Measurements from ENCODE around the gene SFT2D2. TPM values are rescaled to one million over a fixed set of nuclear protein-coding genes. Genes with fewer than 3 reads are reported as not detected.

SFT2D2 gene
- total and polyA plus RNA-seq, 2 of the 8 experiments (the other 6 are each of a cell fraction or from before 2014, with no cell fraction given): 9.0 to 29.0 TPM

GRCh38 chr1:168180148-168180524 lies 45.7 kb upstream of the SFT2D2 start (continued):
- TF ChIP-seq CHD7 (IDR thresholded peaks at IDR 0.05; ENCODE audit: insufficient replicate concordance, low read length) (no peak), CBX5 (IDR thresholded peaks at IDR 0.05; ENCODE audit: low read depth, low read length) (no peak), SAP30 (IDR thresholded peaks at IDR 0.05; ENCODE audit: insufficient read depth, insufficient replicate concordance, low read length) (no peak), EZH2 (IDR thresholded peaks at IDR 0.05; ENCODE audit: low read depth, low read length, severe bottlenecking) (no peak), SIX5 (IDR thresholded peaks at IDR 0.05; ENCODE audit: low read depth, low read length) (no peak), USF2 (IDR thresholded peaks at IDR 0.05; ENCODE audit: low read length) (no peak), GABPA (IDR thresholded peaks at IDR 0.05; ENCODE audit: borderline replicate concordance, insufficient read depth, low read length) (no peak), FOSL1 (IDR thresholded peaks at IDR 0.05; ENCODE audit: insufficient read depth, low read depth, low read length) (no peak), SIRT6 (IDR thresholded peaks at IDR 0.05; ENCODE audit: low read length) (no peak), SIN3A (conservative IDR thresholded peaks at IDR 0.05 in 1 of 2, IDR thresholded peaks at IDR 0.05 in 1 of 2; ENCODE audit: low read depth in 1 of 2, low read length in 2 of 2) (no peak)

All from H1 (cell line).